ENCODE results near the gene FAM169A. TPM values are rescaled to one million over a fixed set of nuclear protein-coding genes. Genes with fewer than 3 reads are reported as not detected.

Gene FAM169A
- polyA plus RNA-seq, 1 donor from 2014 or later, result 46.7 TPM

DNA sequence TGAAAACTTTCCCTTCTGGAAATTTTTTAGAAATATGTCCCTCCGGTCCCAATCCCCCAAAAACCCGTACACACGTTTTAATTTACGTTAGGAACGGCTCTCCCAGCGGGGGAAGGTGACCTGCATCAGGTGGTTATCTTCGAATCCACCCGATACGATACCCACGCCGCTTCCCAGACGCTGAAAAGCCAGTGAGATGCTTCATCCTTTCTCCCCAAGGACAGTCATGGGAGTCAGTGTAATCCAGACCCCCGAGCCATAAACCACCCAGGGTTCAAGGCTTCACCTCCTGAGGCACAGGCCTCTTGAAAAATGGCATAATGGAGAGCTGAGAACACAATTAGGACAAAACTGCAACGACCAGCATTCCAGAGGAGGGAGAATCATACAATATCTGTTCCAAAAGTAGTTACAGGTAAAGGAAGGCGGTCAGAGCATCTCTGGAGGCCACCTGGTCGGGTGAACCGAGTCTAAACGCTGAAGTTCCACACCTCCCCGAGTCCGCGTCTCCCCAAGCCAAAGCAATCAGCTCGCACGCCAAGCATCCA, 857 bp downstream of the FAM169A start:
- Histone ChIP-seq H3K9me3 (ENCODE audit: low read length) (no peaks in the 10 kb centered on the region), H3K4me3 (ENCODE audit: low read length) (peak overlapping the region; percentile 74), H3K4me2 (ENCODE audit: low read length) (peak overlapping the region; percentile 87), H3K27me3 (ENCODE audit: insufficient read depth, low read depth, low read length) (no peaks in the 10 kb centered on the region), H3K27ac (ENCODE audit: low read length) (peak overlapping the region; percentile 82), H3K36me3 (ENCODE audit: insufficient read depth, low read length) (no peaks in the 10 kb centered on the region), H3F3A (ENCODE audit: insufficient read depth, low read length, poor library complexity, severe bottlenecking) (no peaks in the 10 kb centered on the region), H4K20me1 (ENCODE audit: insufficient read depth) (no peaks in the 10 kb centered on the region), H3K79me2 (replicated peaks; ENCODE audit: insufficient read depth, low read length) (peaks cover 50% of the 10 kb centered on the region), H3K9ac (ENCODE audit: low read length) (peak overlapping the region; percentile 85), H2AFZ (ENCODE audit: low read depth, low read length) (peak overlapping the region; percentile 51), H3K9me2 (ENCODE audit: insufficient read depth, low read length) (no peaks in the 10 kb centered on the region)
- TF ChIP-seq, protein P1, sequence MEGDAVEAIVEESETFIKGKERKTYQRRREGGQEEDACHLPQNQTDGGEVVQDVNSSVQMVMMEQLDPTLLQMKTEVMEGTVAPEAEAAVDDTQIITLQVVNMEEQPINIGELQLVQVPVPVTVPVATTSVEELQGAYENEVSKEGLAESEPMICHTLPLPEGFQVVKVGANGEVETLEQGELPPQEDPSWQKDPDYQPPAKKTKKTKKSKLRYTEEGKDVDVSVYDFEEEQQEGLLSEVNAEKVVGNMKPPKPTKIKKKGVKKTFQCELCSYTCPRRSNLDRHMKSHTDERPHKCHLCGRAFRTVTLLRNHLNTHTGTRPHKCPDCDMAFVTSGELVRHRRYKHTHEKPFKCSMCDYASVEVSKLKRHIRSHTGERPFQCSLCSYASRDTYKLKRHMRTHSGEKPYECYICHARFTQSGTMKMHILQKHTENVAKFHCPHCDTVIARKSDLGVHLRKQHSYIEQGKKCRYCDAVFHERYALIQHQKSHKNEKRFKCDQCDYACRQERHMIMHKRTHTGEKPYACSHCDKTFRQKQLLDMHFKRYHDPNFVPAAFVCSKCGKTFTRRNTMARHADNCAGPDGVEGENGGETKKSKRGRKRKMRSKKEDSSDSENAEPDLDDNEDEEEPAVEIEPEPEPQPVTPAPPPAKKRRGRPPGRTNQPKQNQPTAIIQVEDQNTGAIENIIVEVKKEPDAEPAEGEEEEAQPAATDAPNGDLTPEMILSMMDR (IDR thresholded peaks at IDR 0.05; ENCODE audit: poor library complexity, severe bottlenecking), result no peak
- TF ChIP-seq, protein P2, sequence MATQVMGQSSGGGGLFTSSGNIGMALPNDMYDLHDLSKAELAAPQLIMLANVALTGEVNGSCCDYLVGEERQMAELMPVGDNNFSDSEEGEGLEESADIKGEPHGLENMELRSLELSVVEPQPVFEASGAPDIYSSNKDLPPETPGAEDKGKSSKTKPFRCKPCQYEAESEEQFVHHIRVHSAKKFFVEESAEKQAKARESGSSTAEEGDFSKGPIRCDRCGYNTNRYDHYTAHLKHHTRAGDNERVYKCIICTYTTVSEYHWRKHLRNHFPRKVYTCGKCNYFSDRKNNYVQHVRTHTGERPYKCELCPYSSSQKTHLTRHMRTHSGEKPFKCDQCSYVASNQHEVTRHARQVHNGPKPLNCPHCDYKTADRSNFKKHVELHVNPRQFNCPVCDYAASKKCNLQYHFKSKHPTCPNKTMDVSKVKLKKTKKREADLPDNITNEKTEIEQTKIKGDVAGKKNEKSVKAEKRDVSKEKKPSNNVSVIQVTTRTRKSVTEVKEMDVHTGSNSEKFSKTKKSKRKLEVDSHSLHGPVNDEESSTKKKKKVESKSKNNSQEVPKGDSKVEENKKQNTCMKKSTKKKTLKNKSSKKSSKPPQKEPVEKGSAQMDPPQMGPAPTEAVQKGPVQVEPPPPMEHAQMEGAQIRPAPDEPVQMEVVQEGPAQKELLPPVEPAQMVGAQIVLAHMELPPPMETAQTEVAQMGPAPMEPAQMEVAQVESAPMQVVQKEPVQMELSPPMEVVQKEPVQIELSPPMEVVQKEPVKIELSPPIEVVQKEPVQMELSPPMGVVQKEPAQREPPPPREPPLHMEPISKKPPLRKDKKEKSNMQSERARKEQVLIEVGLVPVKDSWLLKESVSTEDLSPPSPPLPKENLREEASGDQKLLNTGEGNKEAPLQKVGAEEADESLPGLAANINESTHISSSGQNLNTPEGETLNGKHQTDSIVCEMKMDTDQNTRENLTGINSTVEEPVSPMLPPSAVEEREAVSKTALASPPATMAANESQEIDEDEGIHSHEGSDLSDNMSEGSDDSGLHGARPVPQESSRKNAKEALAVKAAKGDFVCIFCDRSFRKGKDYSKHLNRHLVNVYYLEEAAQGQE (IDR thresholded peaks at IDR 0.05; ENCODE audit: borderline replicate concordance), result peak; percentile 63
- TF ChIP-seq MXI1 (conservative IDR thresholded peaks at IDR 0.05; ENCODE audit: poor library complexity, severe bottlenecking), result no peak
- TF ChIP-seq EP300 (conservative IDR thresholded peaks at IDR 0.05; ENCODE audit: poor library complexity, severe bottlenecking), result no peak
- no peak for TF ChIP-seq TAF1 (IDR thresholded peaks at IDR 0.05; ENCODE audit: low read depth)
- TF ChIP-seq SMC3 (conservative IDR thresholded peaks at IDR 0.05; ENCODE audit: poor library complexity), result no peak

DNA sequence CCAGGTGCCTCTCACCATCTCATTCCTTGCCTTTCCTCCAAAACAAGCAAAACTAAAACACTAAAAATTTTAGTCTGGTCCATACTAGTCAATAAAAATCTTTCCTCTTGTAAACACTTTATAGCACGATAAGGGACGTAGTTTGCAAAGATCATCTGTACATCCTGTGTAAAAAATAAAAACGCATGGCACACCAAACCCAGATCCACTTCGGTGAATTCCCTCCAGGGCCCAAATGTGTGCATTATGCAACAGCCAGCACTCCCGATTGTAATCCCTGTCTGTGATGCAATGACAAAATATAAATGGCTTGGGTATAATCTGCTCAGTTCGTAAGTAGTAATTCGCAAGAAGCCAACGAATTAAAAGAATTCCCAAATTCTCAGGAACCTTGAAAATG, 1.4 kb downstream of the FAM169A start:
- H2AFZ ChIP-seq (ENCODE audit: low read depth, low read length), result peak overlapping the region; percentile 51
- peak overlapping the region; percentile 85 for H3K9ac ChIP-seq (ENCODE audit: low read length)
- no peaks in the 10 kb centered on the region for H3K36me3 ChIP-seq (ENCODE audit: insufficient read depth, low read length)
- no peak for TF ChIP-seq SMC3 (conservative IDR thresholded peaks at IDR 0.05; ENCODE audit: poor library complexity)
- no peak for TF ChIP-seq MXI1 (conservative IDR thresholded peaks at IDR 0.05; ENCODE audit: poor library complexity, severe bottlenecking)
- TF ChIP-seq POLR2AphosphoS5 (IDR thresholded peaks at IDR 0.05), result no peak
- no peak for TF ChIP-seq TAF1 (IDR thresholded peaks at IDR 0.05; ENCODE audit: low read depth)
- TF ChIP-seq, protein P2 (IDR thresholded peaks at IDR 0.05; ENCODE audit: borderline replicate concordance), result no peak
- TF ChIP-seq, protein P1 (IDR thresholded peaks at IDR 0.05; ENCODE audit: poor library complexity, severe bottlenecking), result no peak
- no peak for TF ChIP-seq EP300 (conservative IDR thresholded peaks at IDR 0.05; ENCODE audit: poor library complexity, severe bottlenecking)
- no peak for TF ChIP-seq RAD21 (conservative IDR thresholded peaks at IDR 0.05)
- no peak for TF ChIP-seq EZH2 (IDR thresholded peaks at IDR 0.05; ENCODE audit: borderline replicate concordance, insufficient read depth, low read length, poor library complexity, severe bottlenecking)
- H3K4me2 ChIP-seq (ENCODE audit: low read length), result peak overlapping the region; percentile 87
- H3F3A ChIP-seq (ENCODE audit: insufficient read depth, low read length, poor library complexity, severe bottlenecking), result no peaks in the 10 kb centered on the region
- peaks cover 55% of the 10 kb centered on the region for H3K79me2 ChIP-seq (replicated peaks; ENCODE audit: insufficient read depth, low read length)
- no peaks in the 10 kb centered on the region for H3K27me3 ChIP-seq (ENCODE audit: insufficient read depth, low read depth, low read length)
- peak overlapping the region; percentile 82 for H3K27ac ChIP-seq (ENCODE audit: low read length)
- H3K9me3 ChIP-seq (ENCODE audit: low read length), result no peaks in the 10 kb centered on the region
- H3K4me3 ChIP-seq (ENCODE audit: low read length), result peak overlapping the region; percentile 74
- H3K9me2 ChIP-seq (ENCODE audit: insufficient read depth, low read length), result no peaks in the 10 kb centered on the region
- no peaks in the 10 kb centered on the region for H4K20me1 ChIP-seq (ENCODE audit: insufficient read depth)
